ENCODE results near the gene CAPZA2.

GRCh38 chr7:116829041-116829440 lies 33.3 kb upstream of the CAPZA2 start:
- TF ChIP-seq SKIL (IDR thresholded peaks at IDR 0.05; ENCODE audit: low read depth, poor library complexity, severe bottlenecking) (no peak), SIN3A (IDR thresholded peaks at IDR 0.05; ENCODE audit: low read depth, low read length) (no peak), CTCF (IDR thresholded peaks at IDR 0.05 in 2 of 3, conservative IDR thresholded peaks at IDR 0.05 in 1 of 3; ENCODE audit: control insufficient read depth in 2 of 3, extremely low read depth in 1 of 3, insufficient read depth in 1 of 3, low read depth in 3 of 3, low read length in 3 of 3) (no peak), USF2 (IDR thresholded peaks at IDR 0.05; ENCODE audit: borderline replicate concordance, low read depth, low read length) (no peak), REST (IDR thresholded peaks at IDR 0.05; ENCODE audit: low read depth, low read length) (no peak), NFYB (IDR thresholded peaks at IDR 0.05; ENCODE audit: insufficient read depth, low read depth, low read length) (no peak), JUND (IDR thresholded peaks at IDR 0.05; ENCODE audit: low read depth, low read length) (no peak)

All from GM12878 (cell line).